ENCODE results near the gene GHR.
A peak's percentile ranks its signal among the peaks of the same experiment; 100 is the strongest.

GHR gene

GRCh38 chr5:42423285-42424165, at the start of gene GHR:
TSS of gene GHR (plus strand) at chr5:42423439. CDS start at chr5:42565875, 142,436 bp downstream.
- peak within 1 kb of the TSS; percentile 62 to 69 for H3K4me3 ChIP-seq (replicated peaks in 1 of 2; ENCODE audit: low read depth in 2 of 2, low read length in 2 of 2)
- peak; percentile 93 to 95 for DNase-seq (ENCODE audit: low read depth in 2 of 2)
- peak; percentile 79 for TF ChIP-seq CTCF (IDR thresholded peaks at IDR 0.05; ENCODE audit: low read depth, low read length)

- no peak for TF ChIP-seq CTCF (IDR thresholded peaks at IDR 0.05; ENCODE audit: low read depth, low read length)
- no peak for DNase-seq (ENCODE audit: low read depth in 2 of 2)
- no peak overlapping the region for H3K4me3 ChIP-seq (replicated peaks in 1 of 2; ENCODE audit: low read depth in 2 of 2, low read length in 2 of 2)
These were observed 48.5 kb upstream of the GHR start for GRCh38 chr5:42374679-42375273.

GRCh38 chr5:42377496-42377895, 45.7 kb upstream of the GHR start:
- DNase-seq (ENCODE audit: low read depth in 2 of 2) = peak; percentile 14 to 71
- TF ChIP-seq CTCF (IDR thresholded peaks at IDR 0.05; ENCODE audit: low read depth, low read length) = no peak
- no peak overlapping the region for H3K4me3 ChIP-seq (replicated peaks in 1 of 2; ENCODE audit: low read depth in 2 of 2, low read length in 2 of 2)

- TF ChIP-seq CTCF (IDR thresholded peaks at IDR 0.05; ENCODE audit: low read depth, low read length) = no peak
- DNase-seq (ENCODE audit: low read depth in 2 of 2) = no peak
- H3K4me3 ChIP-seq (replicated peaks in 1 of 2; ENCODE audit: low read depth in 2 of 2, low read length in 2 of 2) = no peak overlapping the region
These were observed 41.3 kb upstream of the GHR start for GRCh38 chr5:42381973-42382372.

- H3K4me3 ChIP-seq (replicated peaks in 1 of 2; ENCODE audit: low read depth in 2 of 2, low read length in 2 of 2) = no peak overlapping the region
- DNase-seq (ENCODE audit: low read depth in 2 of 2) = peak in 1 of 2 donors; percentile 57
- no peak for TF ChIP-seq CTCF (IDR thresholded peaks at IDR 0.05; ENCODE audit: low read depth, low read length)
These were observed 35.7 kb upstream of the GHR start for GRCh38 chr5:42387563-42387962.

- no peak for TF ChIP-seq CTCF (IDR thresholded peaks at IDR 0.05; ENCODE audit: low read depth, low read length)
- DNase-seq (ENCODE audit: low read depth in 2 of 2) = no peak
- no peak overlapping the region for H3K4me3 ChIP-seq (replicated peaks in 1 of 2; ENCODE audit: low read depth in 2 of 2, low read length in 2 of 2)
These were observed 33.1 kb upstream of the GHR start for GRCh38 chr5:42390115-42390514.

All from cardiac fibroblast (primary cell).